GM06990 (cell line): ENCODE results near the gene ZNF674.

ENCODE experiments used
- DNase-seq: peaks from one replicate; pipeline ENCODE4 v3.0.0-alpha.2; 2011; ENCODE audit not compliant: insufficient read length; ENCODE audit errors: extremely low read depth
- H3K27me3 ChIP-seq: replicated peaks from 2 replicates; pipeline ENCODE4 v1.6.0; 2011; ENCODE audit warnings: low read length; ENCODE audit not compliant: control insufficient read depth, insufficient read depth
- H3K36me3 ChIP-seq: 2 replicates; pipeline ENCODE4 v1.5.1; 2011; ENCODE audit warnings: low read length; ENCODE audit not compliant: control insufficient read depth, insufficient read depth
- H3K4me3 ChIP-seq: replicated peaks from 2 replicates; pipeline ENCODE4 v1.5.1; 2011; ENCODE audit warnings: low read depth, mild to moderate bottlenecking, control low read depth, low read length
- CTCF ChIP-seq: IDR thresholded peaks from 2 replicates; pipeline ENCODE4 v1.5.1; 2011; ENCODE audit warnings: low read length, control low read depth, mild to moderate bottlenecking, inconsistent platforms; ENCODE audit not compliant: insufficient read depth, poor library complexity, severe bottlenecking

ZNF674 gene

GRCh38 chrX:46584736-46585135, 39.5 kb upstream of the ZNF674 start:
- H3K4me3 ChIP-seq: no peak overlapping the region
- DNase-seq: no peak
- H3K36me3 ChIP-seq: no peaks in the 10 kb centered on the region; the same call in 1 of the 2 replicates
- no peaks in the 10 kb centered on the region for H3K27me3 ChIP-seq
- TF ChIP-seq CTCF: no peak

- Histone ChIP-seq H3K27me3 (no peaks in the 10 kb centered on the region), H3K36me3 (no peaks in the 10 kb centered on the region; the same call in 1 of the 2 replicates), H3K4me3 (no peak overlapping the region)
- TF ChIP-seq CTCF: no peak
- no peak for DNase-seq
Measured at GRCh38 chrX:46582966-46583365, 37.7 kb upstream of the ZNF674 start.

GRCh38 chrX:46582325-46582724, 37.1 kb upstream of the ZNF674 start:
- Histone ChIP-seq H3K36me3 (no peaks in the 10 kb centered on the region; the same call in 1 of the 2 replicates), H3K27me3 (no peaks in the 10 kb centered on the region), H3K4me3 (no peak overlapping the region)
- no peak for DNase-seq
- no peak for TF ChIP-seq CTCF

GRCh38 chrX:46580613-46581012, 35.4 kb upstream of the ZNF674 start:
- no peak for TF ChIP-seq CTCF
- Histone ChIP-seq H3K36me3 (no peaks in the 10 kb centered on the region; the same call in 1 of the 2 replicates), H3K4me3 (no peak overlapping the region), H3K27me3 (no peaks in the 10 kb centered on the region)
- DNase-seq: peak; percentile 18

GRCh38 chrX:46579250-46579649, 34.0 kb upstream of the ZNF674 start:
- no peaks in the 10 kb centered on the region; the same call in 1 of the 2 replicates for H3K36me3 ChIP-seq
- no peak overlapping the region for H3K4me3 ChIP-seq
- no peak for DNase-seq
- no peaks in the 10 kb centered on the region for H3K27me3 ChIP-seq
- no peak for TF ChIP-seq CTCF
